ENCODE data around the gene DVL2.

The DVL2 gene

DNA sequence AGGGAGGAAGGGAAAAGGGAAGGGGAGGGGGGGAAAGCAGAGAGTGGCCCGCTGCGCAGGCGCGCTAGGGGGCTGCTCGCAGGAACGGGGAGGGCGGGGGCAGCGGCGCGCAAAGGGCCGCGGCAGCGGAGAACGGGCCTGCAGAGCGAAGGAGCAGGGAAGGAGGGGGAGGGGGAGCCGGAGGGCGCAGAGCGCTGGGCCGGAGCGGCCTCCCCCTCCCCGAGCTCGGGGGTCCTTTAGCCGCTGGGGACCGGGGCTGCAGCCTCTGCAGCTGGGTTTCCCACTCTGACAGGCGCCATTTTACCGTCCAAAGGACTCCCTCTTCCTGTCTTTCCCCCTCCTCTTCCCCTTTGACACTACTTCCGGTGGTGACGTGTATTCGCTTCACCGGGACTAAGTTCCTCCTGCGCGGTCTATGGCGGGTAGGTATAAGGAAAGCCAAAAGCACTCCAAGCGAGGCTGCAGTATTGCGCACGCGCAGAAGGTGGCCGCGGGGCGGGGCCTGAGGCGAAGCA, 17.4 kb upstream of the DVL2 start, which contains the start of gene CTDNEP1 (continued):
- TF ChIP-seq, protein P1, sequence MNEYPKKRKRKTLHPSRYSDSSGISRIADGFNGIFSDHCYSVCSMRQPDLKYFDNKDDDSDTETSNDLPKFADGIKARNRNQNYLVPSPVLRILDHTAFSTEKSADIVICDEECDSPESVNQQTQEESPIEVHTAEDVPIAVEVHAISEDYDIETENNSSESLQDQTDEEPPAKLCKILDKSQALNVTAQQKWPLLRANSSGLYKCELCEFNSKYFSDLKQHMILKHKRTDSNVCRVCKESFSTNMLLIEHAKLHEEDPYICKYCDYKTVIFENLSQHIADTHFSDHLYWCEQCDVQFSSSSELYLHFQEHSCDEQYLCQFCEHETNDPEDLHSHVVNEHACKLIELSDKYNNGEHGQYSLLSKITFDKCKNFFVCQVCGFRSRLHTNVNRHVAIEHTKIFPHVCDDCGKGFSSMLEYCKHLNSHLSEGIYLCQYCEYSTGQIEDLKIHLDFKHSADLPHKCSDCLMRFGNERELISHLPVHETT (tag by site-specific recombination; IDR thresholded peaks at IDR 0.05) = no peak
- TF ChIP-seq ZNF140 (tag by site-specific recombination; IDR thresholded peaks at IDR 0.05) (no peak), ZBTB21 (tag by site-specific recombination; IDR thresholded peaks at IDR 0.05) (no peak), HOXC10 (CRISPR knock-in tag; IDR thresholded peaks at IDR 0.05) (no peak), ZNF138 (tag by site-specific recombination; IDR thresholded peaks at IDR 0.05; ENCODE audit: borderline replicate concordance) (no peak), ZBTB7A (tag by site-specific recombination; IDR thresholded peaks at IDR 0.05; ENCODE audit: low read depth) (peak; percentile 81), ZNF335 (tag by site-specific recombination; conservative IDR thresholded peaks at IDR 0.05) (no peak; the same call in 1 of the 2 replicates), ZNF114 (tag by site-specific recombination; IDR thresholded peaks at IDR 0.05) (no peak), ZNF555 (tag by site-specific recombination; conservative IDR thresholded peaks at IDR 0.05) (no peak), ZNF548 (tag by site-specific recombination; IDR thresholded peaks at IDR 0.05) (no peak), ZNF561 (tag by site-specific recombination; IDR thresholded peaks at IDR 0.05; ENCODE audit: borderline replicate concordance) (no peak), GLI4 (tag by site-specific recombination; IDR thresholded peaks at IDR 0.05) (no peak), ZBTB20 (tag by site-specific recombination; IDR thresholded peaks at IDR 0.05) (no peak), ZNF391 (tag by site-specific recombination; IDR thresholded peaks at IDR 0.05; ENCODE audit: borderline replicate concordance, low read depth) (0 out of 2 replicates have a peak, but pooled peaks have one; percentile 18), KLF1 (tag by site-specific recombination; IDR thresholded peaks at IDR 0.05) (no peak), ZNF658 (tag by site-specific recombination; IDR thresholded peaks at IDR 0.05) (no peak), ZNF133 (tag by site-specific recombination; IDR thresholded peaks at IDR 0.05) (no peak), ZNF48 (tag by site-specific recombination; IDR thresholded peaks at IDR 0.05) (no peak), ZNF132 (tag by site-specific recombination; IDR thresholded peaks at IDR 0.05; ENCODE audit: borderline replicate concordance) (no peak), ZNF510 (tag by site-specific recombination; IDR thresholded peaks at IDR 0.05; ENCODE audit: insufficient replicate concordance) (no peak), ZNF843 (tag by site-specific recombination; IDR thresholded peaks at IDR 0.05) (no peak), ZNF404 (tag by site-specific recombination; IDR thresholded peaks at IDR 0.05) (no peak), ZNF660 (tag by site-specific recombination; IDR thresholded peaks at IDR 0.05) (peak; percentile 2; the same call in 1 of the 2 replicates), ZNF311 (tag by site-specific recombination; IDR thresholded peaks at IDR 0.05; ENCODE audit: borderline replicate concordance) (no peak), ZNF610 (tag by site-specific recombination; IDR thresholded peaks at IDR 0.05; ENCODE audit: borderline replicate concordance) (0 out of 2 replicates have a peak, but pooled peaks have one; percentile 13), ZNF366 (tag by site-specific recombination; conservative IDR thresholded peaks at IDR 0.05) (peak; percentile 47; the same call in 1 of the 2 replicates)
- TF ChIP-seq, protein P2, sequence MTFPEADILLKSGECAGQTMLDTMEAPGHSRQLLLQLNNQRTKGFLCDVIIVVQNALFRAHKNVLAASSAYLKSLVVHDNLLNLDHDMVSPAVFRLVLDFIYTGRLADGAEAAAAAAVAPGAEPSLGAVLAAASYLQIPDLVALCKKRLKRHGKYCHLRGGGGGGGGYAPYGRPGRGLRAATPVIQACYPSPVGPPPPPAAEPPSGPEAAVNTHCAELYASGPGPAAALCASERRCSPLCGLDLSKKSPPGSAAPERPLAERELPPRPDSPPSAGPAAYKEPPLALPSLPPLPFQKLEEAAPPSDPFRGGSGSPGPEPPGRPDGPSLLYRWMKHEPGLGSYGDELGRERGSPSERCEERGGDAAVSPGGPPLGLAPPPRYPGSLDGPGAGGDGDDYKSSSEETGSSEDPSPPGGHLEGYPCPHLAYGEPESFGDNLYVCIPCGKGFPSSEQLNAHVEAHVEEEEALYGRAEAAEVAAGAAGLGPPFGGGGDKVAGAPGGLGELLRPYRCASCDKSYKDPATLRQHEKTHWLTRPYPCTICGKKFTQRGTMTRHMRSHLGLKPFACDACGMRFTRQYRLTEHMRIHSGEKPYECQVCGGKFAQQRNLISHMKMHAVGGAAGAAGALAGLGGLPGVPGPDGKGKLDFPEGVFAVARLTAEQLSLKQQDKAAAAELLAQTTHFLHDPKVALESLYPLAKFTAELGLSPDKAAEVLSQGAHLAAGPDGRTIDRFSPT (tag by site-specific recombination; IDR thresholded peaks at IDR 0.05) = no peak
- TF ChIP-seq, protein P3, sequence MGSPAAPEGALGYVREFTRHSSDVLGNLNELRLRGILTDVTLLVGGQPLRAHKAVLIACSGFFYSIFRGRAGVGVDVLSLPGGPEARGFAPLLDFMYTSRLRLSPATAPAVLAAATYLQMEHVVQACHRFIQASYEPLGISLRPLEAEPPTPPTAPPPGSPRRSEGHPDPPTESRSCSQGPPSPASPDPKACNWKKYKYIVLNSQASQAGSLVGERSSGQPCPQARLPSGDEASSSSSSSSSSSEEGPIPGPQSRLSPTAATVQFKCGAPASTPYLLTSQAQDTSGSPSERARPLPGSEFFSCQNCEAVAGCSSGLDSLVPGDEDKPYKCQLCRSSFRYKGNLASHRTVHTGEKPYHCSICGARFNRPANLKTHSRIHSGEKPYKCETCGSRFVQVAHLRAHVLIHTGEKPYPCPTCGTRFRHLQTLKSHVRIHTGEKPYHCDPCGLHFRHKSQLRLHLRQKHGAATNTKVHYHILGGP (tag by site-specific recombination; IDR thresholded peaks at IDR 0.05) = no peak
- TF ChIP-seq, protein P4, sequence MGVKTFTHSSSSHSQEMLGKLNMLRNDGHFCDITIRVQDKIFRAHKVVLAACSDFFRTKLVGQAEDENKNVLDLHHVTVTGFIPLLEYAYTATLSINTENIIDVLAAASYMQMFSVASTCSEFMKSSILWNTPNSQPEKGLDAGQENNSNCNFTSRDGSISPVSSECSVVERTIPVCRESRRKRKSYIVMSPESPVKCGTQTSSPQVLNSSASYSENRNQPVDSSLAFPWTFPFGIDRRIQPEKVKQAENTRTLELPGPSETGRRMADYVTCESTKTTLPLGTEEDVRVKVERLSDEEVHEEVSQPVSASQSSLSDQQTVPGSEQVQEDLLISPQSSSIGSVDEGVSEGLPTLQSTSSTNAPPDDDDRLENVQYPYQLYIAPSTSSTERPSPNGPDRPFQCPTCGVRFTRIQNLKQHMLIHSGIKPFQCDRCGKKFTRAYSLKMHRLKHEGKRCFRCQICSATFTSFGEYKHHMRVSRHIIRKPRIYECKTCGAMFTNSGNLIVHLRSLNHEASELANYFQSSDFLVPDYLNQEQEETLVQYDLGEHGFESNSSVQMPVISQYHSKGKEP (tag by site-specific recombination; IDR thresholded peaks at IDR 0.05) = 0 out of 2 replicates have a peak, but pooled peaks have one; percentile 28
- TF ChIP-seq, protein P5, sequence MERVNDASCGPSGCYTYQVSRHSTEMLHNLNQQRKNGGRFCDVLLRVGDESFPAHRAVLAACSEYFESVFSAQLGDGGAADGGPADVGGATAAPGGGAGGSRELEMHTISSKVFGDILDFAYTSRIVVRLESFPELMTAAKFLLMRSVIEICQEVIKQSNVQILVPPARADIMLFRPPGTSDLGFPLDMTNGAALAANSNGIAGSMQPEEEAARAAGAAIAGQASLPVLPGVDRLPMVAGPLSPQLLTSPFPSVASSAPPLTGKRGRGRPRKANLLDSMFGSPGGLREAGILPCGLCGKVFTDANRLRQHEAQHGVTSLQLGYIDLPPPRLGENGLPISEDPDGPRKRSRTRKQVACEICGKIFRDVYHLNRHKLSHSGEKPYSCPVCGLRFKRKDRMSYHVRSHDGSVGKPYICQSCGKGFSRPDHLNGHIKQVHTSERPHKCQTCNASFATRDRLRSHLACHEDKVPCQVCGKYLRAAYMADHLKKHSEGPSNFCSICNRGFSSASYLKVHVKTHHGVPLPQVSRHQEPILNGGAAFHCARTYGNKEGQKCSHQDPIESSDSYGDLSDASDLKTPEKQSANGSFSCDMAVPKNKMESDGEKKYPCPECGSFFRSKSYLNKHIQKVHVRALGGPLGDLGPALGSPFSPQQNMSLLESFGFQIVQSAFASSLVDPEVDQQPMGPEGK (tag by site-specific recombination; IDR thresholded peaks at IDR 0.05) = no peak
- TF ChIP-seq, protein P6, sequence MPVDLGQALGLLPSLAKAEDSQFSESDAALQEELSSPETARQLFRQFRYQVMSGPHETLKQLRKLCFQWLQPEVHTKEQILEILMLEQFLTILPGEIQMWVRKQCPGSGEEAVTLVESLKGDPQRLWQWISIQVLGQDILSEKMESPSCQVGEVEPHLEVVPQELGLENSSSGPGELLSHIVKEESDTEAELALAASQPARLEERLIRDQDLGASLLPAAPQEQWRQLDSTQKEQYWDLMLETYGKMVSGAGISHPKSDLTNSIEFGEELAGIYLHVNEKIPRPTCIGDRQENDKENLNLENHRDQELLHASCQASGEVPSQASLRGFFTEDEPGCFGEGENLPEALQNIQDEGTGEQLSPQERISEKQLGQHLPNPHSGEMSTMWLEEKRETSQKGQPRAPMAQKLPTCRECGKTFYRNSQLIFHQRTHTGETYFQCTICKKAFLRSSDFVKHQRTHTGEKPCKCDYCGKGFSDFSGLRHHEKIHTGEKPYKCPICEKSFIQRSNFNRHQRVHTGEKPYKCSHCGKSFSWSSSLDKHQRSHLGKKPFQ (tag by site-specific recombination; IDR thresholded peaks at IDR 0.05) = no peak

All from HEK293 (cell line).